ENCODE measurements around the gene KSR2.

- TF ChIP-seq CTCF (IDR thresholded peaks at IDR 0.05; ENCODE audit: extremely low read depth in 1 of 2, insufficient read depth in 1 of 2, low read depth in 1 of 2, low read length in 2 of 2) (no peak), POLR2AphosphoS5 (IDR thresholded peaks at IDR 0.05; ENCODE audit: insufficient read depth, low read depth, low read length) (no peak), MAX (IDR thresholded peaks at IDR 0.05; ENCODE audit: insufficient read depth, insufficient read length) (no peak), POLR2A (IDR thresholded peaks at IDR 0.05; ENCODE audit: low read depth, low read length) (no peak), EZH2 (IDR thresholded peaks at IDR 0.05; ENCODE audit: borderline replicate concordance, low read depth, low read length, severe bottlenecking) (no peak), GATA2 (IDR thresholded peaks at IDR 0.05; ENCODE audit: insufficient read depth, insufficient read length, low read depth, low read length) (no peak)
Observed at GRCh38 chr12:117972301-117972700, 3.5 kb upstream of the KSR2 start.

Data from endothelial cell of umbilical vein (primary cell).